ENCODE data around the gene SRGAP1. TPM values are rescaled to one million over a fixed set of nuclear protein-coding genes. Genes with fewer than 3 reads are reported as not detected.

SRGAP1 gene
- total and polyA plus RNA-seq, 2 of the 8 experiments (the other 6 are each of a cell fraction or from before 2014, with no cell fraction given): 3.2 to 7.3 TPM

DNA sequence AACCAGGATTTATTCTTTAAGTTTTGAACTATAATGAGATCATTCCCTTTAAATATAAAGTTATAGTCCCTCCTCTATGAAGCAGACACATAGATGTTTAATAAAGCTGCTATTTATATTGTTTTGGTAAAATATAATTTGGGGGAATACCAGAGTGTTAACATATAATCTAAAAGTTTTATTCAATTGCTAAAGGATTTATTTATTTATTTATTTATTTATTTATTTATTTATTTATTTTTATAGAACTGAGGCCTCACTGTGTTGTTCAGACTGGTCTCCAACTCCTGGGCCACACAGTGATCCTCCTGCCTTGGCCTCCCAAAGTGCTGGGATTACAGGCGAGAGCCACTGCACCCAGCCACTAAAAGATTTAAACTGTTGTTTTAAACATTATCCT is 278.9 kb downstream of the SRGAP1 start (continued):
- TF ChIP-seq JUND (IDR thresholded peaks at IDR 0.05; ENCODE audit: low read length): no peak
